PC-3 (cell line): Measurements from ENCODE around the gene ABLIM1. TPM values are rescaled to one million over a fixed set of nuclear protein-coding genes. Genes with fewer than 3 reads are reported as not detected.

Source experiments
- ATAC-seq: fragments of 200-7000 bp; cut with Tn5 transposase; 2 replicates; pipeline ENCODE4 v1.9.1; 2020; ENCODE audit warnings: mild to moderate bottlenecking, moderate library complexity
- BruUV-seq: library from RNA; stranded (reverse); fragments of 400-500 nt; replicated peaks from 2 replicates; lab custom pipeline; 2021; lab: Mats Ljungman, UMichigan
- CTCF ChIA-PET: fragments of 300-600 bp; sonication (Branson Sonifier 250); formaldehyde crosslinking; loops from one replicate; lab custom pipeline; 2022; ENCODE audit warnings: antibody characterized with exemption; lab: Charles Lee
- POLR2A ChIA-PET: fragments of 300-600 bp; sonication (Branson Sonifier 250); formaldehyde crosslinking; loops from one replicate; lab custom pipeline; 2022; ENCODE audit warnings: antibody characterized with exemption; ENCODE audit not compliant: unreplicated experiment; lab: Charles Lee
- DNase-seq: peaks from one replicate; pipeline ENCODE4 v3.0.0-alpha.2; 2015
- H2AFZ ChIP-seq: fragments of 300-600 bp; sonication (generic); 2 replicates; pipeline ENCODE4 v1.6.0; 2016; ENCODE audit warnings: antibody characterized with exemption, low read length
- H3F3A ChIP-seq: fragments of 300-600 bp; sonication (generic); one replicate; pipeline ENCODE4 v1.6.0; 2017; ENCODE audit warnings: antibody characterized with exemption, low read length, control low read depth, mild to moderate bottlenecking; ENCODE audit not compliant: unreplicated experiment
- H3K27ac ChIP-seq: fragments of 300-600 bp; sonication (generic); 2 replicates; pipeline ENCODE4 v1.5.1; 2016; ENCODE audit warnings: mild to moderate bottlenecking, low read length
- H3K27me3 ChIP-seq: fragments of 300-600 bp; sonication (generic); 2 replicates; pipeline ENCODE4 v1.6.1; 2016; ENCODE audit warnings: low read length, mixed read lengths
- H3K36me3 ChIP-seq: fragments of 300-600 bp; sonication (generic); 2 replicates; pipeline ENCODE4 v1.6.1; 2016; ENCODE audit warnings: low read depth, mixed run types, low read length, mixed read lengths
- H3K4me1 ChIP-seq: fragments of 300-600 bp; sonication (generic); 2 replicates; pipeline ENCODE4 v1.5.1; 2016; ENCODE audit warnings: low read length; ENCODE audit not compliant: insufficient read depth
- H3K4me2 ChIP-seq: fragments of 300-600 bp; sonication (generic); 2 replicates; pipeline ENCODE4 v1.6.0; 2016; ENCODE audit warnings: low read length
- H3K4me3 ChIP-seq: fragments of 300-600 bp; sonication (generic); 2 replicates; pipeline ENCODE4 v1.5.1; 2016; ENCODE audit warnings: mild to moderate bottlenecking, low read length, mixed read lengths
- H3K79me2 ChIP-seq: fragments of 300-600 bp; sonication (generic); 2 replicates; pipeline ENCODE4 v1.6.1; 2017; ENCODE audit warnings: low read length, mixed read lengths
- H3K9ac ChIP-seq: fragments of 300-600 bp; sonication (generic); 2 replicates; pipeline ENCODE4 v1.6.0; 2016; ENCODE audit warnings: mild to moderate bottlenecking, low read length
- H3K9me2 ChIP-seq: fragments of 300-600 bp; sonication (generic); replicated peaks from 2 replicates; pipeline ENCODE4 v1.6.1; 2016; ENCODE audit warnings: mixed run types, low read length, mixed read lengths
- H3K9me3 ChIP-seq: fragments of 300-600 bp; sonication (generic); 2 replicates; pipeline ENCODE4 v1.6.1; 2016; ENCODE audit warnings: low read length, mixed read lengths
- H4K20me1 ChIP-seq: fragments of 300-600 bp; sonication (generic); 2 replicates; pipeline ENCODE4 v1.6.1; 2016; ENCODE audit warnings: low read length, mixed read lengths
- CTCF ChIP-seq: fragments of 300-600 bp; sonication (generic); conservative IDR thresholded peaks from 2 replicates; pipeline ENCODE4 v1.5.1; 2017; ENCODE audit warnings: antibody characterized with exemption, low read depth, mild to moderate bottlenecking, low read length
- EZH2 ChIP-seq: fragments of 300-600 bp; sonication (generic); IDR thresholded peaks from one replicate; pipeline ENCODE4 v1.6.1; 2017; ENCODE audit warnings: antibody characterized with exemption, mild to moderate bottlenecking, low read length; ENCODE audit not compliant: unreplicated experiment
- EZH2phosphoT487 ChIP-seq: fragments of 300-600 bp; sonication (generic); IDR thresholded peaks from 2 replicates; pipeline ENCODE4 v1.6.1; 2018; ENCODE audit warnings: mild to moderate bottlenecking, antibody characterized with exemption, low read length, borderline replicate concordance
- intact Hi-C: fragments of 100-400 bp; cut with micrococcal nuclease; formaldehyde crosslinking; loops from 2 replicates; pipeline ENCODE4 v1.9.0; 2023
- total RNA-seq: library from RNA; depleted of rRNA; stranded (reverse); fragments of >200 nt; gene quantifications from 2 replicates; pipeline ENCODE4 v1.2.3, GENCODE V29; 2014

ABLIM1 gene
- total RNA-seq, 1 experiment from 2014 or later = 12.3 TPM

- Histone ChIP-seq H3K79me2 (no peaks in the 10 kb centered on the region), H3K4me3 (no peak overlapping the region), H3K9ac (no peak overlapping the region), H3K27ac (no peak overlapping the region), H3K36me3 (no peaks in the 10 kb centered on the region), H3K9me2 (no peaks in the 10 kb centered on the region), H3K9me3 (no peaks in the 10 kb centered on the region), H4K20me1 (no peaks in the 10 kb centered on the region), H3K4me2 (no peak overlapping the region), H3F3A (no peaks in the 10 kb centered on the region), H3K4me1 (peaks cover 8% of the 10 kb centered on the region; the same call in 1 of the 2 replicates), H2AFZ (no peak overlapping the region), H3K27me3 (0 out of 2 replicates have a peak, but pooled peaks cover 13% of the 10 kb centered on the region)
- ChIA-PET POLR2A (no interaction called here), CTCF (no interaction called here)
- TF ChIP-seq CTCF (no peak), EZH2 (no peak), EZH2phosphoT487 (no peak)
- DNase-seq (no peak), ATAC-seq (no peak)
- intact Hi-C loops = no loop called here
- no TSS peak for BruUV-seq
Observed at GRCh38 chr10:114400091-114400490, 258.0 kb downstream of the ABLIM1 start.

GRCh38 chr10:114399576-114399975 is 258.5 kb downstream of the ABLIM1 start:
- H3K36me3 ChIP-seq = no peaks in the 10 kb centered on the region
- H3K4me1 ChIP-seq = peaks cover 8% of the 10 kb centered on the region; the same call in 1 of the 2 replicates
- no peak overlapping the region for H3K9ac ChIP-seq
- H3K27ac ChIP-seq = no peak overlapping the region
- no peak overlapping the region for H2AFZ ChIP-seq
- H3F3A ChIP-seq = no peaks in the 10 kb centered on the region
- 0 out of 2 replicates have a peak, but pooled peaks cover 13% of the 10 kb centered on the region for H3K27me3 ChIP-seq
- intact Hi-C loops = no loop called here
- TF ChIP-seq EZH2phosphoT487 = no peak
- no peak for TF ChIP-seq EZH2
- no peak for TF ChIP-seq CTCF
- ChIA-PET CTCF (no interaction called here), POLR2A (no interaction called here)
- no peak overlapping the region for H3K4me2 ChIP-seq
- no peak overlapping the region for H3K4me3 ChIP-seq
- no peaks in the 10 kb centered on the region for H3K9me2 ChIP-seq
- no peaks in the 10 kb centered on the region for H3K79me2 ChIP-seq
- ATAC-seq = no peak
- BruUV-seq = no TSS peak
- H4K20me1 ChIP-seq = no peaks in the 10 kb centered on the region
- H3K9me3 ChIP-seq = no peaks in the 10 kb centered on the region
- DNase-seq = no peak

- no peaks in the 10 kb centered on the region for H3K36me3 ChIP-seq
- H3K27ac ChIP-seq = no peak overlapping the region
- DNase-seq = no peak
- no peak overlapping the region for H3K4me2 ChIP-seq
- ATAC-seq = no peak
- no peaks in the 10 kb centered on the region for H3K79me2 ChIP-seq
- H2AFZ ChIP-seq = no peak overlapping the region
- POLR2A ChIA-PET = no interaction called here
- no TSS peak for BruUV-seq
- H3K9me3 ChIP-seq = no peaks in the 10 kb centered on the region
- no peaks in the 10 kb centered on the region for H4K20me1 ChIP-seq
- H3K4me1 ChIP-seq = peaks cover 11% of the 10 kb centered on the region
- H3K9me2 ChIP-seq = no peaks in the 10 kb centered on the region
- intact Hi-C loops = no loop called here
- H3K4me3 ChIP-seq = no peak overlapping the region
- 0 out of 2 replicates have a peak, but pooled peaks cover 9% of the 10 kb centered on the region for H3K27me3 ChIP-seq
- no peak overlapping the region for H3K9ac ChIP-seq
- no peaks in the 10 kb centered on the region for H3F3A ChIP-seq
- no peak for TF ChIP-seq CTCF
- TF ChIP-seq EZH2 = no peak
- no peak for TF ChIP-seq EZH2phosphoT487
- CTCF ChIA-PET = no interaction called here
Observed at GRCh38 chr10:114398587-114399331, 259.3 kb downstream of the ABLIM1 start.
